Neural cell (in vitro differentiated cells): ENCODE measurements around the gene ACIN1.

Experiments
- EP300 ChIP-seq: fragments of 450-650 bp; conservative IDR thresholded peaks from 2 replicates; pipeline ENCODE4 v1.6.1; 2014; ENCODE audit warnings: antibody characterized with exemption, mild to moderate bottlenecking, moderate library complexity; ENCODE audit not compliant: poor library complexity, severe bottlenecking
- EZH2 ChIP-seq: fragments of 200-600, 300-800 bp; shearing (Covaris generic), sonication (generic); IDR thresholded peaks from 2 replicates; pipeline ENCODE4 v1.6.1; 2014; ENCODE audit warnings: antibody characterized with exemption, low read length, borderline replicate concordance, mild to moderate bottlenecking; ENCODE audit not compliant: insufficient read depth, poor library complexity, severe bottlenecking
- MXI1 ChIP-seq: fragments of 450-650 bp; conservative IDR thresholded peaks from 2 replicates; pipeline ENCODE4 v1.6.1; 2014; ENCODE audit warnings: antibody characterized with exemption, mild to moderate bottlenecking; ENCODE audit not compliant: poor library complexity, severe bottlenecking
- POLR2AphosphoS5 ChIP-seq: IDR thresholded peaks from 2 replicates; pipeline ENCODE4 v1.6.1; 2012
- RAD21 ChIP-seq: fragments of 450-650 bp; conservative IDR thresholded peaks from 2 replicates; pipeline ENCODE4 v1.6.1; 2014; ENCODE audit warnings: antibody characterized with exemption, mild to moderate bottlenecking, moderate library complexity
- REST ChIP-seq: IDR thresholded peaks from 2 replicates; pipeline ENCODE4 v1.6.1; 2012; ENCODE audit warnings: borderline replicate concordance
- SMC3 ChIP-seq: fragments of 450-650 bp; conservative IDR thresholded peaks from 2 replicates; pipeline ENCODE4 v1.6.1; 2014; ENCODE audit warnings: antibody characterized with exemption, mild to moderate bottlenecking, moderate library complexity; ENCODE audit not compliant: poor library complexity
- TAF1 ChIP-seq: IDR thresholded peaks from 2 replicates; pipeline ENCODE4 v1.6.1; 2012; ENCODE audit warnings: low read depth
- TF ChIP-seq, protein P1 (sequence below): fragments of 450-650 bp; IDR thresholded peaks from 2 replicates; pipeline ENCODE4 v1.5.1; 2014; ENCODE audit warnings: antibody characterized with exemption, mild to moderate bottlenecking, moderate library complexity; ENCODE audit not compliant: poor library complexity, severe bottlenecking

DNA sequence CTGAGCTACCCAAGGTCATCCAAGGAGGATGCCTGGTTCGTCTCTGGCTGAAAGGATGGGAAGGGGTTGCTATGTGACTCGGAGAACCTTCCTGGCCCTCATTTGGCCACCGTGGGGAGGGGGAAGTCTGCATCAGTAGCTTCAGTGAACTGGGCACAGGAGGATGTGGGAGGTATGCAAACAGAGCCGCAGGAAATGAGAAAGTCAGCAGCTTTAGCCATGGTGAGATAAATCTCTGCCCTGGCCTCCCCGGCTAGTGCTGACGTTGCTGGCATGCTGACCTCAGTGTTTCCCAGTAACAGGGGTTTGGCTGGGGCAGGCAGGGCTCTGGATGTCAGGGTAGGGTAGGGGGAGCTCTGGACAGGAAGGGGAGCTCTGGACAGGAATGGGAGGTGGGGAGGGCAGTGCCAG, 26.4 kb upstream of the ACIN1 start:
- TF ChIP-seq, protein P1, sequence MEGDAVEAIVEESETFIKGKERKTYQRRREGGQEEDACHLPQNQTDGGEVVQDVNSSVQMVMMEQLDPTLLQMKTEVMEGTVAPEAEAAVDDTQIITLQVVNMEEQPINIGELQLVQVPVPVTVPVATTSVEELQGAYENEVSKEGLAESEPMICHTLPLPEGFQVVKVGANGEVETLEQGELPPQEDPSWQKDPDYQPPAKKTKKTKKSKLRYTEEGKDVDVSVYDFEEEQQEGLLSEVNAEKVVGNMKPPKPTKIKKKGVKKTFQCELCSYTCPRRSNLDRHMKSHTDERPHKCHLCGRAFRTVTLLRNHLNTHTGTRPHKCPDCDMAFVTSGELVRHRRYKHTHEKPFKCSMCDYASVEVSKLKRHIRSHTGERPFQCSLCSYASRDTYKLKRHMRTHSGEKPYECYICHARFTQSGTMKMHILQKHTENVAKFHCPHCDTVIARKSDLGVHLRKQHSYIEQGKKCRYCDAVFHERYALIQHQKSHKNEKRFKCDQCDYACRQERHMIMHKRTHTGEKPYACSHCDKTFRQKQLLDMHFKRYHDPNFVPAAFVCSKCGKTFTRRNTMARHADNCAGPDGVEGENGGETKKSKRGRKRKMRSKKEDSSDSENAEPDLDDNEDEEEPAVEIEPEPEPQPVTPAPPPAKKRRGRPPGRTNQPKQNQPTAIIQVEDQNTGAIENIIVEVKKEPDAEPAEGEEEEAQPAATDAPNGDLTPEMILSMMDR: no peak
- TF ChIP-seq EZH2 (no peak), POLR2AphosphoS5 (no peak), RAD21 (no peak), SMC3 (no peak), TAF1 (no peak), REST (no peak), EP300 (no peak), MXI1 (no peak)
